Stimulated activated CD4-positive, alpha-beta T cell treated with anti-CD3 and anti-CD28 coated beads, TNF-alpha, amount 100 ng/mL, for 48 hours (primary cell): ENCODE measurements around the gene CNIH2.
"Not testable (repeated sequence)": the region's sequence is repeated elsewhere in the genome, so short reads cannot be mapped to it uniquely, and the experiment has no call there.

Source experiments
- DNase-seq, 3 donors: peaks; one replicate each; pipeline ENCODE4 v3.0.0-alpha.2; 2020; ENCODE audit warnings: low read depth in 3 of 3

Gene CNIH2

GRCh38 chr11:66314561-66315497, 36.9 kb downstream of the CNIH2 start:
- DNase-seq: no peak

DNA sequence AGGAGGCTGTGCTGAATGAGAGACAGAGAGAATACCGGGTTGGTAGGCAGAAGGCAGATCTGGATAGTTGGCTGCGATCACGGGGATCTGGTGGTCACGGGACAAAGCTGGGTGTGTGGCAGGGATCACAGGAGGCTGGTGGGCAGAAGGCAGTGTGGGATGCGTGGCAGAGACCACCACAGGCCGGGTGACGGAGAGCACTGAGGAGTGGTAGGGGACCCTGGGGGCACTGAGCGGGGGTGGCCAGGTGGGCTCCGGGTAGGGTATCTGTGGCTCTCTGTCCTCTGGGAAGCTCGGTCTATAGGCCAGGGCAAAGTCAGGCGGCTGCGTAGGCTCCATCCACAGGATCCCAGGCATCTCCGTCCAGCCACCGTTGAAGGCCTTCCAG, 37.5 kb downstream of the CNIH2 start:
- no peak for DNase-seq

DNA sequence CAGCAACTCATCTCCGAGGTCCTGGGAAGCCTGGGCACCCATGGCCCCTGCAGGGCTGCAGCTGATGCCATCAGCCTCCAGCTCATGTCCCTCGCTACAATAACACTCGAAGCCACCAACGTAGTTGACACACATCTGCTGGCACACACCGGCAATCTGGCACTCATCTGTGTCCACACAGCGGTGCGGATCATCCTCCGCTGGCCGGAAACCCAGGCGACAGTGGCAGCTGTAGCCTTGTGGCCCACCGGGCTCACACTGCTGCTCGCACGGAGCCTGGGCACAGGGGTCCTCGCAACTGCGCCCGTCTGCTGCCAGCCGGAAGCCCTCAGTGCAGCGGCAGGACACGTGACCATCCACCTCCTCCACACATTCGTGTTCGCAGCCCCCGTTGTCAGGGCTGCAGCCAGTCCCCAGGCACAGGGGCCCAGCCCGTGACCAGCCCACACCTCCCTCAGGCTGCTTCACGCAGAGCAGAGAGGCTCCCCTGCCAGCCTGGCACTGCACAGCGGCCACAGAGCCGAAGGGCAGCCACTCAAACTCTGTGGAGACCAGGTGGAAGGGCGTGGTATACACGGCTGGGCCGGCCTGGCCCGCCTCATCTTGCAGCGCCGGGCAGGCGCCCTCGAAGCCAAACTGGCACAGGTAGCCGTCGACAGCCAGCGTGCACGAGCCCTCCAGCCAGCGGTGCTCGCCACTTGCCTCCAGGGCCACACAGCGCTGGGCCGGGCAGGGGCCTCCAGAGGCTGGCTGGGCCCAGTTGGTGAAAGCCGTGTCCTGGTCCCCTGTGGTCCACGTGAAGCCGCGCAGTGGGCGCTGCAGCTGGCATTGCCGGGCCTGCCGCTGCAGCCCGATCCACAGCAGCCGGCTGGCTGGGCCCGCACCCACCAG, 38.2 kb downstream of the CNIH2 start:
- no peak for DNase-seq

- DNase-seq: no peak
Observed at GRCh38 chr11:66316849-66317251, 38.9 kb downstream of the CNIH2 start, which contains the start of gene CD248. Gene CD248 (minus strand): TSS chr11:66317044. CDS start chr11:66317027, 17 bp downstream.

DNA sequence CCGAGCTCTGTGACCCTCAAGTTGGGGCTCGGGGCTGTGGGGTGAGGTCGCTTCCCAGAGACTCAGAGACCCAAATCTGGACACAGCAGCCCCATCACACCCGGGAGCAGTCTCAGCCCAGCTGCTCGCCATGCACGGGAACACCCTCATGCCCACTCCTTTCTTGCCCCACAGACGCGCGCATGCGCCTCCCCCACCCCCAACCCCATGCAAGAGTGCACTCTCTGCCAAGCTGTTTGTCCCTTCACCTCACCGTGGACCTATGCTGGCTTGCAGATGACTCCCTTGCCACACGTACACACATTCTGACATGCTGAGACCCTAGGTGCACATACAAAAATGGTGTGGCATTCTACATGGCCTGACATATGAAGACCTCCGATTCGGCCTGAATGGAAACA, 39.3 kb downstream of the CNIH2 start:
- no peak for DNase-seq

DNA sequence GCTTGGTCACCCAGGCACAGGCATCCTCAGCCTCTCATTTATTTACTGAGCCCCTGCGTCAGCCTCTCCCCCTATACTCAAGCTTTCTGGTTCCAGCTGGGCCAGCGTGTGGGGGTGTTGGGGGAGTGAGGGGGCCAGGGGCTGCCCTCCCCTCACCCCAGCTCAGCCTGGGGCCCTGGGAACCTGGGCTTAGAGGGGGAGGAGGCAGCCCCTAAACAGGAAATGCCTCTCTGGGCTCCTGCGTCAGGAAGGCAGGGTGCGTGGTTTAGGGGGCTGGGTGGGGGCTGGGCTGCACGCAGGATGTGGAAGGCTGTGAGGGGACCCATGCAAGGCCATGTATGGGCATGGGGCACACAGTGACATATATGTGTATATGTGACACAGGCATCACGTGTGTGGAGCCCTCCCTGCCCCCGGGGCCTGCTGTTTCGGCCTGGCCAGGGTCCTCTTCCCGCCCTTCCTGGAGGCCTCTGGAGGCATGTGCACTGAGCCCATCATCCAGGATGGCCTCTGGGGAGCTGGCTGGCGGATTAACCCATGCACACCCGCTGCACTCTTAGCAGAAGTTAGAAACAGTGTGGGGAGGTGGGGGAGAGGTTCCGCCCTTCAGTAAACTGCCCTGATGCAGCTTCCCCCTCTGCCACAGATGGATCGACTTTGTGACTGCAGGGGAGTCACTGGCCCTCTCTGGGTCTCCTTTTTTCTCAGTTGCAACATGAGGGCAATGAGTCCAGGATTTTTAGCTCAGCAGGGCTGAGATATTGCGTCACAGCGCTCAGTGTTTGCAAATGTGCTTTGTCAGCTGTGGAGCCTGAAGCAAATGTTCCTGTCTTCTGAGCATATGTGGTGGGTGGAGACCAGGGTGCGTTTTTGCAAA, 40.0 kb downstream of the CNIH2 start:
- DNase-seq: peak in 1 of 3 donors; percentile 27

GRCh38 chr11:66318600-66318970, 40.6 kb downstream of the CNIH2 start:
- DNase-seq: no peak

GRCh38 chr11:66320289-66320688, 42.3 kb downstream of the CNIH2 start:
- not testable (repeated sequence) for DNase-seq

GRCh38 chr11:66320748-66321147, 42.8 kb downstream of the CNIH2 start:
- not testable (repeated sequence) for DNase-seq

- no peak for DNase-seq
Observed at GRCh38 chr11:66321606-66322005, 43.6 kb downstream of the CNIH2 start.

- no peak for DNase-seq
Observed at GRCh38 chr11:66322732-66323427, 44.9 kb downstream of the CNIH2 start.

GRCh38 chr11:66323684-66324083, 45.7 kb downstream of the CNIH2 start:
- no peak for DNase-seq

GRCh38 chr11:66324664-66325063, 46.7 kb downstream of the CNIH2 start:
- no peak for DNase-seq

DNA sequence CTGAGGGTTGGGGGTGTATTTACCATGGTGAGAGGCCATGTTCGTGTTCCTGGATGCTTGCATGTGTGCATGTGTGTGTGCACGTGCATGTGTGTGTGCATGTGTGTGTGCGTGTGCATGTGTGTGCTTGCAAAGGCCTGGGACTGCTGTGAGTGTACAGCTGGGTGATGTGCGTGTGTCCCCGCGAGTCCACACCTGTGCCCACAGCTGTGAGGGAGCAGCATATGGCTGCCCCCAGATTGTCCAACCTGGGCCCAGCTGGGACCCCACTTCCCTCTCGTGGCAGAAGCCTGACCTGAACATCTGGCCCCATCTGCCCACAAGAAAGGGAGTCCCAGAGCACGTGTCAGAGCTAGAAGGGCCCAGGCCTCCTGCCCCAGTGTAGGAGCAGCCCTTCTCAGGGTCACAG, 47.3 kb downstream of the CNIH2 start:
- no peak for DNase-seq

DNA sequence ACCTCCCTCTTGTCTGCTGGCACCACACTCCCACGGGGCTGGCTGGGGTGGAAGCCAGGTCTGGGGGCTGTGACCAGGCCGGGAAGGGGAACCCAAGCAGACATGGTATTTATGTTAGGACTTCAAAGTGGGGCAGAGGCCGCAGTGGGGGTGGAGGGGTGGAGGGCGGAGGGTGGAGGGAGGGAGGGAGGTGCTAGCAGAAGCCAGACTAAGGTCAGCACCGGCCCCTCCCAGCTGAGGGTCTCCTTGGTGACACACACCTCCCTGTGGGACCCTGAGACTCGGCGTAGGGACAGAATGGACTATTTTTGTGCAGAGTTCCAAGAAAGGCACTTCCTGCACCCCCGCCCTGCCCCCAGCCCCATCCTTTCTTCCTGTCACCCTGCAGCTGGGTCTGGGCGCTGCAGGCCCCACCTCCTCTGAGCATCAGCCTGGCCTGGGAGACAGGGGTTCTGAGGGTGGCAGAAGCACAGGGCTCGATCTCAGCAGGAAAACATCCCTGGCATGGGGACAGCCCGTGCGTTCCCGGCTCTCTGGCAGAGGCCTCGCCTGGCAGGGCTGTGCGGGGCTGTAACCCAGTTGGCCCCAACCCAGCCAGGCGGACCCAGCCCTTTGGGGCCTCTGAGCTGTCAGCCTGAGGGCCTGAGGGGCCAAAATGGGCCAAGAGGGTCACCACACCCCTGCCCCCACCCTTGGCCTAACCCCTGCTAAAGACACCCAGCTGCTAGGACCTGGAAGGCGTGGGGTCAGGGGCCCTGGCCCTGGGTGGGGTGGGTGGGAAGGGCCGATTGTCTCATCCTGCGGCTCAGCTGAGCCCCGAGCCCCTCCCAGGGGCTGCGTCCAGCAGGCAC, 48.5 kb downstream of the CNIH2 start:
- no peak for DNase-seq

- no peak for DNase-seq
Observed at GRCh38 chr11:66327171-66328030, 49.4 kb downstream of the CNIH2 start.

DNA sequence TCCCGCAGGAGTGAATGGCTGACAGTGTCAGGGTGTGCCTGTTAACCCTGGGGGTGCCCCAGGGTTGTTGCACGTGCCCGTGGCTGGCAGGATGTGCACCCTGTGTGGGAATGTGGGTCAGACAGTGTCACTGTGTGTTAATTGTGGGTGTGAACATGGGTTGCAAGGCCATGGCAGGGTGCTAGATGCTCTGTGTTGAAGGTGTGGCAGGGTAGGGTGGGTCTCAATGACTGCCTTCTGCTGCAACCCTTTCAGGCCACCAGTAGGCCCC, 50.0 kb downstream of the CNIH2 start:
- no peak for DNase-seq

- DNase-seq: peak; percentile 65 to 76 (median 72)
Observed at GRCh38 chr11:66328302-66329144, 50.5 kb downstream of the CNIH2 start.
